Erythroblast (primary cell): ENCODE measurements around the gene CTIF.

Experiments used
- GATA1 ChIP-seq: IDR thresholded peaks from 2 replicates; pipeline ENCODE4 v1.6.1; 2011; ENCODE audit warnings: low read depth, mild to moderate bottlenecking, control low read depth, low read length, moderate library complexity
- POLR2A ChIP-seq: IDR thresholded peaks from 2 replicates; pipeline ENCODE4 v1.6.1; 2011; ENCODE audit warnings: mild to moderate bottlenecking, low read length

DNA sequence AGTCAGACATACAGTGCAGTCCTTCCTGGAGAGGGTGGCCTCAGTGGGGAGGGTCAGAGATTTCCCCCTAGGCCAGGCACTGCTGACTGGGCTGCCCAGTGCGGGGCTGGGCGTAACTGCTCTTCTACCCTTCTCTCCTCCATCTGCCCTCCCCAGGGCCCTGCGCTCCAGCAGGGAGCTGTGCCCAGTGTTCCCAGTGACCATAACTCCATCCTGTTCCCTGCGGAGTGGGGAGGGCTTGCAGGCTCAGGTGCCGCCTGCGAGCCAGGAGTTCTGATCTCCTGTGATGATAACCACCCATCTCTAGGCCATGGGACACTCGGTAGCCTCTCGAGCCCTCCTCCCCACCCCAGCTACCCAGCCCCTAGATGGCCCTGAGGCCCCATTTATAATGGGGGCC, 304.3 kb downstream of the CTIF start:
- no peak for TF ChIP-seq POLR2A
- TF ChIP-seq GATA1 = no peak
